CD4-positive, alpha-beta T cell treated with Interleukin-10 for 1 hour (primary cell): ENCODE measurements around the gene ALAS2.
"Not testable (repeated sequence)": the region's sequence is repeated elsewhere in the genome, so short reads cannot be mapped to it uniquely, and the experiment has no call there.

Source experiments
- DNase-seq: peaks from one replicate; pipeline ENCODE4 v3.0.0-alpha.2; 2020

The ALAS2 gene, protein sequence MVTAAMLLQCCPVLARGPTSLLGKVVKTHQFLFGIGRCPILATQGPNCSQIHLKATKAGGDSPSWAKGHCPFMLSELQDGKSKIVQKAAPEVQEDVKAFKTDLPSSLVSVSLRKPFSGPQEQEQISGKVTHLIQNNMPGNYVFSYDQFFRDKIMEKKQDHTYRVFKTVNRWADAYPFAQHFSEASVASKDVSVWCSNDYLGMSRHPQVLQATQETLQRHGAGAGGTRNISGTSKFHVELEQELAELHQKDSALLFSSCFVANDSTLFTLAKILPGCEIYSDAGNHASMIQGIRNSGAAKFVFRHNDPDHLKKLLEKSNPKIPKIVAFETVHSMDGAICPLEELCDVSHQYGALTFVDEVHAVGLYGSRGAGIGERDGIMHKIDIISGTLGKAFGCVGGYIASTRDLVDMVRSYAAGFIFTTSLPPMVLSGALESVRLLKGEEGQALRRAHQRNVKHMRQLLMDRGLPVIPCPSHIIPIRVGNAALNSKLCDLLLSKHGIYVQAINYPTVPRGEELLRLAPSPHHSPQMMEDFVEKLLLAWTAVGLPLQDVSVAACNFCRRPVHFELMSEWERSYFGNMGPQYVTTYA

DNA sequence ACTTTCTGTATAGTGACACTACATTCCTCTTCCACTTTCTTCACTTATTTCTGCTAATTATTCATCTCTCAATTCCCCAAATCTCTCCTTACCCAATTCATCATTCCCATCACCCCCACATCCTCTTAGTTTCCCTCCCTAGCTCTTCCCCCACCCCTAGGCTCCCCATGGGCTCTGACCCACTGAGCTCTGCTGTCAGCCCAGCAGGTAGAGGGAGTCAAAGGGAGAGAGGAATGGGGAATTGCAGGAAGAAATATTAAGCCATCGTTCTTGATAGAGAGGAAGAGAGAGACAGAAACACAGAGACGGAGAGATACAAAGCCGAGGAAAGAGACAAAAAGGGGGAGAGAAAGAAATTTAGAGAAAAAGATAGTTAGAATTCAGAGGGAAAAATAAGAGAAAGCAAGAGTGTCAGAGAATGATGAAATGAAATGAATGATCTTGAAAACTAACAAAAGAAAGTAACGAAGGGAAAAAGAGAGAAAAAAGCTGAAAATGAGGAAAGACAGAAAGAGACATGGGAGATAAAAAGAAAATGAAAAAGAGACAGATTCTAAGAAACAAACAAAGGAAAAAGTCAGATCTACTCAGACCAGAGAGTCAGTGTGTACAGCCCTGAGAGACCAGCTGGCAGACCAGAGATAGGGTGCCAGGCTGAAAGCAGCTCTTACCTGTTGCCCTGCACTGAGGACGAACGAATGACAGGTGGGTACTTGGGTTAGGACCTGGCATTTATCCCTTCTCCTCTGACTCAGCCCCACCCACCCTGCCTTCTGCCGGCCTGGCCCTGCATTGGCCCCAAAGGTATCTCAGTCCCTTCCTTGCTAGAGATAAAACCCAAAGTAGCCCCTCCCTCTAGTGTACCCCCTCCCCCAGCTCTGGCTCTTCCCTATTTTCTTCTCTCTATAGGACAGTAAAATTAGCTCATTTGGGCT, at the start of gene ALAS2:
Gene ALAS2 (minus strand): TSS at position 707 of the 935 bp plus-strand sequence. CDS start 4,977 bp downstream, outside the sequence.
- no peak for DNase-seq

DNA sequence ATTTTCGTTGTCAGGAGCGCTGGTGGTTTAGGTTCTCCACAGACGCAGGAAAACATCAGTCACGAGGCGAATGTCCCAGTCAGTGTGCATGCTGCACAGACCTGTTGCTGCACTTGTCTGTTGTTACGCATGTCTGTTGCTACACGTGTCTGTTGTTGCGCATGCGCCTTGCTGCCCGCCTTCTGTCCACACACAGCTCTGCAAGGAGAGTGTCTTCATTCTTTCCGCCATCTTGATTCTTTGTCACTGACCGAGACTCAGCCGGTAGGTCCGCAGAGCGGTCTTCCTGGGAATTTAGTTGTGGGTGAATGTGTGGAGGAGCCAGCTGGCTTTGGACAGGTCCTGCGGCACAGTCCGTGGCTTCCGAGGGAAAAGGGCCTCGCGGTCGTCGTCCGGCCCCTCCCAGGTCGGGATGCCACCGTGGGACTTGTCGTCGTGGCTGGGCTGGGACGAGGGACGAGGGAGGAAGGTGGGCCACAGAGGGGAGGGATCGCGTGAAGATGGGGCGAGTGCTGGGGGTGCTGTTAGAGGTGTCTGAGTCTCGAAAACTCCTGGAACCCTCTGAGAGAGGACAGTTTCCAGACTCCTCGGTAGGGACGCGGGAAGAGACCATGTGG, 44.2 kb upstream of the ALAS2 start, which contains the start of gene PAGE2B:
Gene PAGE2B (plus strand): TSS at position 180 of the 617 bp plus-strand sequence. CDS start 1,012 bp downstream, outside the sequence.
- DNase-seq, result no peak

GRCh38 chrX:55072286-55072685, 41.5 kb upstream of the ALAS2 start:
- no peak for DNase-seq

GRCh38 chrX:55067180-55067579, 36.4 kb upstream of the ALAS2 start:
- DNase-seq, result not testable (repeated sequence)

DNA sequence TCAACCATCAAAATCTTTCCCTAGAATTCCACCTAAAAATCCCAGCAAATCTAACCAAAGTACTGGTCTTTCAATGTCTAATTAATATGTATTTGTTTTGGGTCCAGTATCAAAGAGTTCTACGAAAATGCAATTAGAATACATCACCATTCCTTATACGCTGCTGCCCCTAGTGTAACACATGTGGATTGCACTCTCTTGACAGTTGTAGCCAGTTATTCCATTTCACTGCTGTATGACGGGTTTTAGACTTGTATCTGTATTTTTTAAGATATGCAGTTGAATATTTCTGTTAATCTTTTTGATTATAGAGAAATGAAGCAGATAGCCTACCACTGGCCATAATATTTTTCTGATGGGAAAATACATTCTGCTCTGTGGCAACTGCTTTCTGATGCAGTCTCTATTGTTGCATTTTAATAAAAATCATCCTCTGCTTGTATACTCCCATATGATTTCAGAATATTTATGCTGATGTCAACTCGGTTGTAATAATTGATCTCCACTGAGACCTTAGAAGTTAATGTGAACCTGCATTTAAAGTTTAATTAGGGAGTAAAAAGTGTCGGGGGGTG, 27.0 kb upstream of the ALAS2 start:
- peak; percentile 57 for DNase-seq

GRCh38 chrX:55056820-55057674, 26.3 kb upstream of the ALAS2 start:
- peak; percentile 56 for DNase-seq

- DNase-seq, result not testable (repeated sequence)
Observed at GRCh38 chrX:55050599-55050998, 19.8 kb upstream of the ALAS2 start.

DNA sequence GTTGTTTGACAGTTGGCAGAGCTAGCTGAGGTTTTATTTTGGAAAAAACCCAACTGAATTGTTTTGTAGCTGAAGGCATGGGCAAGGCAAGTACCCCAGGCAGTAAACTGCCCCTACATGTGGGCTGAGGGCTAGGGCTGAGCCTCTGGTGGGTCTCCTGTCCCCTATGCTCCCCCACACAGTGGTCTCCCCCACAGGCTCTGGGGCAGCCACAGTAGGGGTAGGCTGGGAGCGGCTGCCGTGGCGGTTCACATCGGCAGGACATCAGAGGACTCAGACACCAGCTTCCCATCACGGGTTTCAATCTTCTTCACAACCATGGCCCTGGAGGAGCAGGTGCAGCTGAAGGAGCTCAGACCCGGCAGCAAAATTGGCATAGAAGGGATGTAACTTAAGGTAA, 10.7 kb upstream of the ALAS2 start:
- DNase-seq, result no peak

DNA sequence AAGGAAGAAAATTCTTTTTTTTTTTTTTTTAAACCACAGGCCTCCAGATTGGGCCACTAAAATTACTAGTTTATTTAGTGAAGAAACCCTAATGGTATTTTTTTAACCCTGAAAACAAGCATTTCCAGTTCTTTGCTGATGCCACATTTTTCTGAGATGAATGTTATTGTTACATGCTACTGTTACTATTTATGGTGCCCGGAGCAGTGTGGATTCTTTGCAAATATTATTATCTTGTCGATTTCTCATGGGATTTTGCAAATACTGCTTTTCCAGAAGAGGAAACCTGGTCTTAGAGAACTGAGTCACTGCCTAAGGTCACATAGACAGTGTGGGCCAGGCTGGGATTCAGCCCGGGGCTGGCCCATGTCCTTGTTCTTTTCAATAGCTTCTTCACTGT, 8.7 kb upstream of the ALAS2 start:
- DNase-seq, result no peak

GRCh38 chrX:55033429-55033828, 2.7 kb upstream of the ALAS2 start:
- DNase-seq, result no peak

DNA sequence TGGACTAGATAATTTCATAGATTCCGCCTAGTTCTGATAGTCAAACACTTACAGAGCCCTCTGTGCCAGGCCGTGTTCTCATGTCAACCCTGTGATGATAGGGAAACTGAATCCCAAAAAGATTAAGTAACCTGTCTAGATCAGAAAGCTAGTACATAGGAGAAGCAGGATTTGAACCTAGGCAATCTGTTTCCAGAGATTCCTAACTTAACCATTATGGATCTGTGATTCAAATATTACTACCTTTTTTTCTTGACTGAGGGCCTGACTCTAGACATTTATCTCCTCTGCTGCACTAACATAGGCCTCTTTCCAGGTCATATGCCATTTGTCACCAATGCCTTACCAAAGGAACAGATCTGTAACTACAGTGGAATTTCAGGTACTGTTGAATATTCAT, 1.5 kb downstream of the ALAS2 start:
- DNase-seq, result no peak

GRCh38 chrX:55028611-55029010, 2.2 kb downstream of the ALAS2 start:
- no peak for DNase-seq

DNA sequence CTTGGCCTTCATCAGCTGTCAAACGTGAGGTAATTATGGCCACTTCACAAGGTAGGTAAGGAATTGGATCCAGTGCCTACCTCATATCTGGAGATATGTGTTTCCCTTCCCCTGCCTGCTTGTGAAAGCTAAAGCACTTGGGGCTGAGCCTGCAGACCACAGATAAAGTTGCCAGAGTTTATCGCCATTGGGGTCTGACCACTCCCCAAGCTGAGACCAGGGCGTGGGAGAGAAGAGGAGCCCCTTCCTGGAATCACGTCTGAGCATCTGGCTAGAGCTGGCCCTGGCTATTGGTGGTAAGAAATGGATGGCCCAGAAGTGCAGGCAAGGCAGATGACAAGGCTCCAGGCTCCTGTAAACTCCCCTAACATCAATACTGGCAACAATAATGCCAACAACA, 2.7 kb downstream of the ALAS2 start:
- DNase-seq, result no peak

DNA sequence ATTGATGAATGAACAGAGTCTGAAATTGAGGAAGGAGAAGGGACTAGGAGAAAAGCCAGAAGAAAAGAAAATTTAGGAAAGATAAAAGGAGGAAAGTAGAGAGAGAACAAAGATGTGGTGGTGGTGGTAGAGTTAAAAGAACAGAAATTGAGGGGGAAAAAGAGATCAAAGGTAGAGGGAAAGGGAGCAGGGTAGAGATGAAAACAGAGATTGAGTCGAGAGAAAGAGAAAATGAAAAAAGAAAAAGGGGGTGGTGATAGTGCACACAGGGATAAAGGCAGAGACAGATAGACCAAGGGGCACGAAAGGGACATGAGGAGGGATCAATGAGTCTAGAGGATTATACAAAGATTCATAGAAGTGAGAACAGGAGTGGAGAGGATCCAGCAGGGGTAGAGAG, 3.9 kb downstream of the ALAS2 start:
- no peak for DNase-seq

- DNase-seq, result no peak
Observed at GRCh38 chrX:55026143-55026542, 4.6 kb downstream of the ALAS2 start.

DNA sequence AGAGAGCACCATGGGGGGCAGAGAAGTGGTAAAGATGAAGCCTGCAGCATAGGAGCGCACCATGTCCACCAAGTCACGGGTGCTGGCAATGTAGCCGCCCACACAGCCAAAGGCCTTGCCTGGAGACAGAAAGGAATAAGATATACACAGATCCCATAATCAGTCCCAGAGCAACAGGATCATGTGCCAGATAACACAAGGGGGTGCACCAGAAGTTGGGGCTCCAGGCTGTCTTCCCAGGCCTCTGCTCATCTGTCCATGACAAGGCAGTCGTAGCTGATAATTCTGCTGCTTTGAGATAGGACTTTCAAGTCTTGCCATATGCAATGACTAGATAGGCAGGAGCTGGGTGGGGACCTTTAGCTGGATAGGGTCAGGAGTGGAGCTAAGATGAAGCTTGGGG, 15.9 kb downstream of the ALAS2 start:
- no peak for DNase-seq

- DNase-seq, result no peak
Observed at GRCh38 chrX:55011294-55011693, 19.5 kb downstream of the ALAS2 start.

DNA sequence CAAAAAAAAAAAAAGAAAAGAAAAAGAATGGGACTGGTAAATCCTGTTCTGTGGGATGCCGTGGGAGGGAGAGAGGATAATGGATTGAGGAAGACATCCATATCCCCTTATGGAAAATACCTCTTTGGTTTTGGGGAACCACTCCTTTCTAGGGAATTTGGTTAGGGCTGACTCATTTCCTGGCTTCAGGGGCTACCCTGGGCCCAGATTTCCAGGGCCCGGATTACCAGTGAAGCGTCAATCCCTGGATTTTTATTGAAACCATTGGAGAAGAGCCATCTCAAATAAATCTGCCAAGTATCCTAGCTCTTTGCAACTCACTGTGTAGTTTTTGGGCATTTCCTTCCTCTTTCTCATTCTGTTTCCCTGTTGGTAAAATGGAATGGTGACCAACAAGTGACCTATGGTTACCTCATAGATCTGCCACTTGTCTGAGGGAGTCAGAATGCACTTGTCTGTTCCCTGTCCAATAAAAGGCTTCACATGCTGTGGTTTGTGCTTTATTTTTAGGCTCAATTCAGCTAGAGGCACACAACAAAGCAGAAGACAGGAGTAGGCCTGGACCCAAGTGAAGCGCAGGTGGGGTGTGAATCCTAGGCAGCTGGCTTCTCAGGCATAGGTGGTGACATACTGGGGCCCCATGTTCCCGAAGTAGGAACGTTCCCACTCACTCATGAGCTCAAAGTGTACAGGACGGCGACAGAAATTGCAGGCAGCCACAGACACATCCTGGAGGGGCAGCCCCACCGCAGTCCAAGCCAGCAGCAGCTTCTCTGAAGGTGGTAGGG, 22.0 kb downstream of the ALAS2 start:
- DNase-seq, result no peak

- no peak for DNase-seq
Observed at GRCh38 chrX:55007656-55008055, 23.1 kb downstream of the ALAS2 start.

DNA sequence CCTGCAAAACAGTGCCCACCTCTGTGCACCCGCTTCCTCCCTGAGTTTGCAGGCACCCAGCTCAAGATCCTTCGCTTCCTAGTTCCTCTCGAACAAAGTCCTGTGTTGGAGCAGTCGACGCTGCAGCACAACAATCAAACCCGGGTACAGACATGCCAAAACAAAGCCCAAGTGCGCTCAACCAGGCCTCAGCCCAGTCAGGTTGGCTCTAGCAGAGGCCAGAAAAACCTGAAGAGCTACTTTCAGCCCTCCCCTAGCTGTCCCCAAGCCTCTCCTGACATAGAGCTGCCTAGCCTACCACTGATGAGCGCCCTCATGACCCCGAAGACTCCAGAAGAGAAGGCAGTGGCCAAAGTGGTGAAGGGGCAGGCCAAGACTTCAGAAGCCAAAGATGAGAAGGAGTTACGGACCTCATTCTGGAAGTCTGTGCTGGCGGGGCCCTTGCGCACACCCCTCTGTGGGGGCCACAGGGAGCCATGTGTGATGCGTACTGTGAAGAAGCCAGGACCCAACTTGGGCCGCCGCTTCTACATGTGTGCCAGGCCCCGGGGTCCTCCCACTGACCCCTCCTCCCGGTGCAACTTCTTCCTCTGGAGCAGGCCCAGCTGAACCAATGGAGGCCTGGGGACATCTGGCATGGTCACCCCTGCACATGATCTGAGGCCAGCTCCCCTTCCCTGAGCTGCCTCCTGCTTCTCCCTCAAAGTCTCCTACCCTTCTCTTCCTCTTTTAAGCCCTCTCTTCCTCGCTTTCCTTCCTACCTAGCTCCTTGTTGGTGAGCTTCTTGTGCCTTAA, 23.8 kb downstream of the ALAS2 start:
- no peak for DNase-seq
